Ovary (tissue), 3 donors: Measurements from ENCODE around the gene ANKRD29.

Experiments
- CTCF ChIP-seq, 3 donors: fragments of 450-650 bp in 2 of 3; fragments of 200-600 bp in 1 of 3; IDR thresholded peaks; one replicate each; pipeline versions ENCODE4 v1.5.1 to v1.8.0; 2016 to 2022; ENCODE audit warnings: antibody characterized with exemption in 3 of 3, mild to moderate bottlenecking in 1 of 3
- POLR2A ChIP-seq: fragments of 450-650 bp; IDR thresholded peaks from one replicate; pipeline ENCODE4 v1.6.1; 2017; ENCODE audit warnings: antibody characterized with exemption, mild to moderate bottlenecking, moderate library complexity
- donor health status: DM: no; HTN: no; CAD: no.

DNA sequence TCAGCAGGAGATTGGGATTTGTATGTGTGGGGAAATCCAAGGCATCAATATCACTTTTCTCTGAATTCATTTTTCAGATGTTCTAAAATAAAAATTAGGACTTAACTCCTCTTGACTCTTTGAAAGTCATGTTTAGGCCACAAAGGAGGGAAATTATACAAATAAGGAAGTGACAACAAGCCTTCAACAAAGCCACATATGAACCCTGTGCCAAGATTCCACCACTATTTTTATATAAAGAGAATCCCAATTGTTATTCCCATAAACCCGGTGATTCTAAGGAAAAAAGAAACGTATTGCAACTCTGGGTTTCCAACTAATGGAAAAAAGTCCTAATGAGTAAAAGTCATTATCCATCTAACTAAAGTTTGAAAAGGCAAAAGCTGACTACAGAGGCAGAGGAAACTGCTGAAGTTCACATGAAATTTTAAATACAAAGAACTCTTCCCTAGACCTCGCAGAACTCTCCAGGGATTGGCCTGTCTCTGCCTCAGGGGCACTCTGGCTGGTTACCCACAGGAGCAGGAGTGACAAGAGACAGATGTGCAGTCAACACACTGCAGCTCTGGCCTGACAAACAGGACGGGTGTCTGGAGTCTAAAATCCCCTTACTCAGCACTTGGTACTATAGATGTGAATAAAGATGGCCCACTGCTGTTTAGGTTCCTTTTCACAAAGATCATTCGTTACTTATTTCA, 88.0 kb downstream of the ANKRD29 start:
- TF ChIP-seq CTCF (IDR thresholded peaks at IDR 0.05) = no peak
- TF ChIP-seq POLR2A = no peak
